ENCODE results near the gene LTA. TPM values are rescaled to one million over a fixed set of nuclear protein-coding genes. Genes with fewer than 3 reads are reported as not detected.
"Not testable (repeated sequence)": the region's sequence is repeated elsewhere in the genome, so short reads cannot be mapped to it uniquely, and the experiment has no call there.

LTA gene
- total RNA-seq, 1 experiment from 2014 or later = 0.72 TPM

DNA sequence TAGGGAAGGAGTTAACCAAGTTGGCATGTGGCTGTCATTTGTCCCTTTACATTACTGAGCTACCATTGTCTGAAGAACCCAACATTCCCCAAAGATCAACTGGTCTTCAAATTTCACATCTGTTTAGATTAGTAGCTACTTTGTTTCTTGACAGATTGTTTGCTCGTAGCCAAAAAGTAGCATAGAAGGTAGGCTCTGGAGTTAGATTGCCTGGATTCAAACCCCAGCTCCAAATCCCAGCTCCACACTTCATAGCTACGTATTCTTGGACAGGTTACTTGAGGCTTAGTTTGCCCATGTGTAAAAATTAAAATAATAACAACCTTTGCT lies 23.6 kb upstream of the LTA start:
- intact Hi-C loops (cut with micrococcal nuclease; ENCODE audit: unreplicated experiment) = no loop called here
- Histone ChIP-seq H3K36me3 (ENCODE audit: control insufficient read depth, insufficient read depth, low read length) (no peaks in the 10 kb centered on the region), H3K27me3 (ENCODE audit: control insufficient read depth, insufficient read depth, low read length) (no peaks in the 10 kb centered on the region), H3K4me1 (ENCODE audit: control insufficient read depth, insufficient read depth, low read length) (peaks cover 7% of the 10 kb centered on the region), H3K4me3 (ENCODE audit: low read depth in 2 of 2, low read length in 2 of 2) (peak overlapping the region; percentile 60 to 80), H3K9me3 (ENCODE audit: control insufficient read depth, insufficient read depth, low read depth, low read length) (no peaks in the 10 kb centered on the region), H3K27ac (ENCODE audit: low read length) (peak overlapping the region; percentile 96)
- CTCF ChIA-PET = interaction anchor here (0.6 to 4.2 kb wide), 2 partner anchors 49 to 69 kb away, joined by 10 to 37 read pairs; no protein-coding TSS in a partner anchor
- ATAC-seq (no peak), DNase-seq (ENCODE audit: low read depth, low spot score) (no peak)
- TF ChIP-seq REST (IDR thresholded peaks at IDR 0.05; ENCODE audit: insufficient read depth in 1 of 2, low read depth in 2 of 2, low read length in 1 of 2) (no peak), POLR2AphosphoS5 (IDR thresholded peaks at IDR 0.05; ENCODE audit: low read depth, low read length) (no peak), SIN3A (IDR thresholded peaks at IDR 0.05; ENCODE audit: borderline replicate concordance, insufficient read depth, low read depth, low read length) (no peak), TCF7L2 (IDR thresholded peaks at IDR 0.05; ENCODE audit: low read depth, low read length) (no peak)
- TF ChIP-seq, protein P1, sequence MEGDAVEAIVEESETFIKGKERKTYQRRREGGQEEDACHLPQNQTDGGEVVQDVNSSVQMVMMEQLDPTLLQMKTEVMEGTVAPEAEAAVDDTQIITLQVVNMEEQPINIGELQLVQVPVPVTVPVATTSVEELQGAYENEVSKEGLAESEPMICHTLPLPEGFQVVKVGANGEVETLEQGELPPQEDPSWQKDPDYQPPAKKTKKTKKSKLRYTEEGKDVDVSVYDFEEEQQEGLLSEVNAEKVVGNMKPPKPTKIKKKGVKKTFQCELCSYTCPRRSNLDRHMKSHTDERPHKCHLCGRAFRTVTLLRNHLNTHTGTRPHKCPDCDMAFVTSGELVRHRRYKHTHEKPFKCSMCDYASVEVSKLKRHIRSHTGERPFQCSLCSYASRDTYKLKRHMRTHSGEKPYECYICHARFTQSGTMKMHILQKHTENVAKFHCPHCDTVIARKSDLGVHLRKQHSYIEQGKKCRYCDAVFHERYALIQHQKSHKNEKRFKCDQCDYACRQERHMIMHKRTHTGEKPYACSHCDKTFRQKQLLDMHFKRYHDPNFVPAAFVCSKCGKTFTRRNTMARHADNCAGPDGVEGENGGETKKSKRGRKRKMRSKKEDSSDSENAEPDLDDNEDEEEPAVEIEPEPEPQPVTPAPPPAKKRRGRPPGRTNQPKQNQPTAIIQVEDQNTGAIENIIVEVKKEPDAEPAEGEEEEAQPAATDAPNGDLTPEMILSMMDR (IDR thresholded peaks at IDR 0.05) = no peak
- in situ Hi-C loops (cut with HindIII; ENCODE audit: low pct_unique_long_range_greater_than_20kb, low sequenced_read_pairs) = no loop called here
- POLR2A ChIA-PET = interaction anchor here (1.0 kb wide), 1 partner anchor 30 kb away, joined by 3 read pairs; no protein-coding TSS in a partner anchor
- no TSS peak for BruUV-seq (replicated peaks)

DNA sequence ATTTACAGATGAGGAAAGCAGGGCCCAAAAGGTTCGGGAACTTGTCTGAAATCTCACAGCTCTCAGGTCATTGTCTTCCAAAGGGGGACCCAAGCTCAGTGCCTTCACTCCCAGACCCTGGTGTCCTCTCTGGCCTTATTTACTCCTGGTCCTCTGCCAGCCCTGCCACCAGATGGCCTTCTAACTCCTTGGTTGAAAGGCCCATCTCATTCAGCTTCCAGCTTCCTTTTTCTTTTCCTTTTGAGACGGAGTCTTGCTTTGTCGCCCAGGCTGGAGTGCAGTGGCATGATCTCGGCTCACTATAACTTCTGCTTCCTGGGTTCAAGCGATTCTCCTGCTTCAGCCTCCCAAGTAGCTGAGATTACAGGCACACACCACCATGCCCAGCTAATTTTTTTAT lies 20.7 kb upstream of the LTA start:
- H3K4me1 ChIP-seq (ENCODE audit: control insufficient read depth, insufficient read depth, low read length); H3K4me3 ChIP-seq (ENCODE audit: low read depth in 2 of 2, low read length in 2 of 2); H3K27me3 ChIP-seq (ENCODE audit: control insufficient read depth, insufficient read depth, low read length); H3K27ac ChIP-seq (ENCODE audit: low read length); H3K36me3 ChIP-seq (ENCODE audit: control insufficient read depth, insufficient read depth, low read length); in situ Hi-C loops (cut with HindIII; ENCODE audit: low pct_unique_long_range_greater_than_20kb, low sequenced_read_pairs); DNase-seq (ENCODE audit: low read depth, low spot score); H3K9me3 ChIP-seq (ENCODE audit: control insufficient read depth, insufficient read depth, low read depth, low read length); BruUV-seq (replicated peaks); ATAC-seq: not testable (repeated sequence)
- ChIA-PET POLR2A (interaction anchor here (0.5 to 0.6 kb wide), 2 partner anchors 48 to 354 kb away, joined by 3 to 4 read pairs; no protein-coding TSS in a partner anchor), CTCF (interaction anchor here (0.8 to 1.7 kb wide), 6 partner anchors 27 to 47 kb away, joined by 3 to 22 read pairs (median 6); no protein-coding TSS in a partner anchor)
- intact Hi-C loops (cut with micrococcal nuclease; ENCODE audit: unreplicated experiment) = loop anchor here (1.0 kb wide), 1 partner anchor 46 kb away; no protein-coding TSS in a partner anchor

DNA sequence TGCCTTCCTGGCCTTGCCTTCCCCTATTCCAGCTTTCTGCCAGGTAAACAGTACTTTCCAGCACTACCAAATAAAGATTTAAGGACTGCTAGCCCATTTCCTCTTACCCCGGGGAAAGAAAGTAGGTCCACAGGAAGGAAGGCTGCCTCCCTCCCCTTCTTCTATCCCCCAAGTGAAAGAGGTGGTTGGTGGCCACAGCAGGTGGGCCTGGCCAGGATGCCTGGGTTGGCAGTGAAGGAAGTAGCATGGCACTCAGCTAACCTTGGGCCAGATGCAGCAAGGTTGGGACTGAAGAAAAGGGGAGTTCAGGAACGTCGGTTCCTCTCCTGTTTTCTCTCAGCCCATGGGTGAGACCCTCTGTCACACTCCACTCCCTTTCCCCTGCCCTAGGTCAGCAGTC lies 15.8 kb upstream of the LTA start:
- Histone ChIP-seq H3K27me3 (ENCODE audit: control insufficient read depth, insufficient read depth, low read length) (no peaks in the 10 kb centered on the region), H3K9me3 (ENCODE audit: control insufficient read depth, insufficient read depth, low read depth, low read length) (no peaks in the 10 kb centered on the region), H3K4me3 (ENCODE audit: low read depth in 2 of 2, low read length in 2 of 2) (no peak overlapping the region), H3K27ac (ENCODE audit: low read length) (no peak overlapping the region), H3K36me3 (ENCODE audit: control insufficient read depth, insufficient read depth, low read length) (peaks cover 10% of the 10 kb centered on the region), H3K4me1 (ENCODE audit: control insufficient read depth, insufficient read depth, low read length) (peaks cover 13% of the 10 kb centered on the region)
- POLR2A ChIA-PET = interaction anchor here (0.9 kb wide), 1 partner anchor 32 kb away, joined by 4 read pairs; no protein-coding TSS in a partner anchor
- DNase-seq (ENCODE audit: low read depth, low spot score) (no peak), ATAC-seq (no peak)
- no peak for TF ChIP-seq TCF7L2 (IDR thresholded peaks at IDR 0.05; ENCODE audit: low read depth, low read length)
- TF ChIP-seq SIN3A (IDR thresholded peaks at IDR 0.05; ENCODE audit: borderline replicate concordance, insufficient read depth, low read depth, low read length) = no peak
- TF ChIP-seq POLR2AphosphoS5 (IDR thresholded peaks at IDR 0.05; ENCODE audit: low read depth, low read length) = no peak
- TF ChIP-seq, protein P1 (IDR thresholded peaks at IDR 0.05) = no peak
- no peak for TF ChIP-seq REST (IDR thresholded peaks at IDR 0.05; ENCODE audit: insufficient read depth in 1 of 2, low read depth in 2 of 2, low read length in 1 of 2)
- CTCF ChIA-PET = no interaction called here
- in situ Hi-C loops (cut with HindIII; ENCODE audit: low pct_unique_long_range_greater_than_20kb, low sequenced_read_pairs) (no loop called here), intact Hi-C loops (cut with micrococcal nuclease; ENCODE audit: unreplicated experiment) (no loop called here)
- no TSS peak for BruUV-seq (replicated peaks)

All from Panc1 (cell line).